Nephron progenitor cell (in vitro differentiated cells): ENCODE measurements around the gene TSPAN8.

Experiments
- DNase-seq: peaks from one replicate; pipeline ENCODE4 v3.0.0; 2021
- H3K27ac Mint-ChIP-seq: 2 replicates; pipeline ENCODE4 v1.8.0; 2021; ENCODE audit warnings: mild to moderate bottlenecking, moderate library complexity, mixed read lengths
- H3K27me3 Mint-ChIP-seq: 2 replicates; pipeline ENCODE4 v1.8.0; 2021; ENCODE audit warnings: mild to moderate bottlenecking, low read depth, mixed read lengths; ENCODE audit not compliant: poor library complexity
- H3K36me3 Mint-ChIP-seq: 2 replicates; pipeline ENCODE4 v1.8.0; 2021; ENCODE audit warnings: low read depth, mixed read lengths
- H3K4me1 Mint-ChIP-seq: 2 replicates; pipeline ENCODE4 v1.8.0; 2021; ENCODE audit warnings: mixed read lengths
- H3K4me3 Mint-ChIP-seq: 2 replicates; pipeline ENCODE4 v1.8.0; 2021; ENCODE audit warnings: mild to moderate bottlenecking, moderate library complexity, mixed read lengths
- H3K9me3 Mint-ChIP-seq: 2 replicates; pipeline ENCODE4 v1.8.0; 2021; ENCODE audit warnings: mild to moderate bottlenecking, moderate library complexity, mixed read lengths
- CTCF ChIP-seq: fragments of 200-600 bp; sonication (generic); IDR thresholded peaks from 2 replicates; pipeline ENCODE4 v1.5.0; 2021; ENCODE audit warnings: antibody characterized with exemption

The TSPAN8 gene

DNA sequence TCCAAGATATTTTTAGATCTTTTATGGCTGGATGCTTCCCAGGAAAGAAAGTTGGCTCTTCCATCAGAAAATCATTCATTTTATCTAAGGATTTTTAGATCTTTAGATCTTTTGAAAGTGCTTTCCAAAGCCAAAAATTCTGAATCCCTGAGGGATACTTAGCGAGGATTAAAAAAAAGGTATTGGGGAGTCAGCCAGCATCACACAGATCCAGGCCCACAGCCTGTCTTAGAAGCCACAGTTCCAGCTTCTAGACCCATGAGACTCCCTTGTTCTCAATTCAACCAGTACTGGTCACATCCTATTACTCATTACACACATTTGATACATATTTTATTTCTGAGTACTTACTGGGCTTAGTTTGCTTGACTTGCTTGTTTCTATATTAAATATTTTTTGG, 49.9 kb downstream of the TSPAN8 start:
- Mint-ChIP-seq H3K36me3 (peaks cover 19% of the 10 kb centered on the region), H3K27ac (no peak overlapping the region), H3K4me3 (no peak overlapping the region), H3K9me3 (peaks cover 42% of the 10 kb centered on the region), H3K27me3 (peaks cover 2% of the 10 kb centered on the region), H3K4me1 (no peaks in the 10 kb centered on the region)
- no peak for TF ChIP-seq CTCF
- DNase-seq = no peak

GRCh38 chr12:71105956-71106355, 51.8 kb downstream of the TSPAN8 start:
- peaks cover 24% of the 10 kb centered on the region for H3K9me3 Mint-ChIP-seq
- no peak for DNase-seq
- H3K4me1 Mint-ChIP-seq = no peaks in the 10 kb centered on the region
- H3K27me3 Mint-ChIP-seq = peaks cover 2% of the 10 kb centered on the region
- no peak overlapping the region for H3K27ac Mint-ChIP-seq
- no peak for TF ChIP-seq CTCF
- H3K36me3 Mint-ChIP-seq = peaks cover 8% of the 10 kb centered on the region
- no peak overlapping the region for H3K4me3 Mint-ChIP-seq

- Mint-ChIP-seq H3K36me3 (peaks cover 10% of the 10 kb centered on the region), H3K9me3 (peaks cover 20% of the 10 kb centered on the region), H3K4me3 (no peak overlapping the region), H3K27me3 (no peaks in the 10 kb centered on the region), H3K27ac (no peak overlapping the region), H3K4me1 (no peaks in the 10 kb centered on the region)
- no peak for TF ChIP-seq CTCF
- DNase-seq = no peak
Observed at GRCh38 chr12:71092290-71092689, 65.5 kb downstream of the TSPAN8 start.

GRCh38 chr12:71090971-71091370, 66.8 kb downstream of the TSPAN8 start:
- no peak for TF ChIP-seq CTCF
- Mint-ChIP-seq H3K27ac (no peak overlapping the region), H3K4me3 (no peak overlapping the region), H3K27me3 (no peaks in the 10 kb centered on the region), H3K4me1 (no peaks in the 10 kb centered on the region), H3K9me3 (peaks cover 20% of the 10 kb centered on the region), H3K36me3 (peaks cover 10% of the 10 kb centered on the region)
- no peak for DNase-seq

GRCh38 chr12:71085575-71085974, 72.2 kb downstream of the TSPAN8 start:
- TF ChIP-seq CTCF = no peak
- Mint-ChIP-seq H3K9me3 (peaks cover 7% of the 10 kb centered on the region), H3K4me3 (no peak overlapping the region), H3K27ac (no peak overlapping the region), H3K27me3 (no peaks in the 10 kb centered on the region), H3K36me3 (no peaks in the 10 kb centered on the region), H3K4me1 (no peaks in the 10 kb centered on the region)
- no peak for DNase-seq

- Mint-ChIP-seq H3K36me3 (no peaks in the 10 kb centered on the region), H3K9me3 (peaks cover 3% of the 10 kb centered on the region), H3K4me3 (no peak overlapping the region), H3K4me1 (peaks cover 6% of the 10 kb centered on the region), H3K27me3 (no peaks in the 10 kb centered on the region), H3K27ac (no peak overlapping the region)
- DNase-seq = no peak
- TF ChIP-seq CTCF = no peak
Observed at GRCh38 chr12:71075743-71076142, 82.1 kb downstream of the TSPAN8 start.
